AG04449 (cell line): ENCODE measurements around the gene MARS1.
A peak's percentile ranks its signal among the peaks of the same experiment; 100 is the strongest.
"Not testable (repeated sequence)": the region's sequence is repeated elsewhere in the genome, so short reads cannot be mapped to it uniquely, and the experiment has no call there.

Experiments
- CTCF ChIA-PET: fragments of 350-600 bp; formaldehyde crosslinking; extraction: SDS; loops from one replicate; lab custom pipeline; 2021; ENCODE audit warnings: antibody characterized with exemption; lab: Yijun Ruan, JAX
- POLR2A ChIA-PET: fragments of 400-600, 350-600 bp; formaldehyde crosslinking; extraction: SDS; loops from one replicate; lab custom pipeline; 2020; ENCODE audit warnings: antibody characterized with exemption, inconsistent platforms; lab: Yijun Ruan, JAX
- DNase-seq: peaks from one replicate; pipeline ENCODE4 v3.0.0-alpha.2; 2010; ENCODE audit warnings: low read depth, low spot score
- H3K4me3 ChIP-seq: 2 replicates; pipeline ENCODE4 v1.5.1; 2011; ENCODE audit warnings: low read depth, mild to moderate bottlenecking, control low read depth, low read length
- CTCF ChIP-seq: IDR thresholded peaks from one replicate; pipeline ENCODE4 v1.5.1; 2011; ENCODE audit warnings: mild to moderate bottlenecking, moderate library complexity, low read length, control low read depth, inconsistent platforms; ENCODE audit not compliant: insufficient read depth; ENCODE audit errors: missing control alignments

Gene MARS1

GRCh38 chr12:57514720-57515407 lies 27.0 kb downstream of the MARS1 start:
- DNase-seq = no peak
- ChIA-PET CTCF (interaction anchor here (1.1 to 2.1 kb wide), 3 partner anchors 14 to 55 kb away, joined by 3 to 7 read pairs (median 4); partner anchors contain the start of gene GLI1), POLR2A (interaction anchor here (0.8 to 1.6 kb wide), 4 partner anchors 10 to 56 kb away, joined by 3 to 5 read pairs (median 4); no protein-coding TSS in a partner anchor)
- no peak overlapping the region for H3K4me3 ChIP-seq
- no peak for TF ChIP-seq CTCF

GRCh38 chr12:57515408-57515933 lies 27.6 kb downstream of the MARS1 start:
- DNase-seq = no peak
- CTCF ChIA-PET = interaction anchor here (1.1 to 2.1 kb wide), 5 partner anchors 14 to 117 kb away, joined by 3 to 7 read pairs (median 4); partner anchors contain the start of genes B4GALNT1 and GLI1
- no peak overlapping the region for H3K4me3 ChIP-seq
- no peak for TF ChIP-seq CTCF
- POLR2A ChIA-PET = interaction anchor here (1.1 to 1.6 kb wide), 2 partner anchors 11 to 57 kb away, joined by 3 to 5 read pairs; no protein-coding TSS in a partner anchor

GRCh38 chr12:57515934-57516541 lies 28.2 kb downstream of the MARS1 start:
- no peak for DNase-seq
- CTCF ChIA-PET = interaction anchor here (1.1 to 2.1 kb wide), 5 partner anchors 18 to 274 kb away, joined by 3 to 7 read pairs (median 4); partner anchors contain the start of genes B4GALNT1 and GLI1

GRCh38 chr12:57516617-57517153 lies 28.8 kb downstream of the MARS1 start:
- H3K4me3 ChIP-seq = no peak overlapping the region
- TF ChIP-seq CTCF = no peak
- DNase-seq = no peak
- ChIA-PET CTCF (interaction anchor here (0.7 to 2.1 kb wide), 8 partner anchors 12 to 274 kb away, joined by 3 to 7 read pairs (median 4); partner anchors contain the start of genes B4GALNT1 and GLI1), POLR2A (interaction anchor here (1.5 to 2.0 kb wide), 3 partner anchors 10 to 58 kb away, joined by 4 to 10 read pairs (median 5); partner anchors contain the start of gene GLI1)

More at GRCh38 chr12:57515934-57516541, 28.2 kb downstream of the MARS1 start:
- H3K4me3 ChIP-seq = no peak overlapping the region
- no peak for TF ChIP-seq CTCF
- POLR2A ChIA-PET = interaction anchor here (1.1 to 1.6 kb wide), 2 partner anchors 11 to 57 kb away, joined by 3 to 5 read pairs; no protein-coding TSS in a partner anchor

GRCh38 chr12:57517187-57517586 lies 29.3 kb downstream of the MARS1 start:
- ChIA-PET POLR2A (interaction anchor here (1.5 to 2.0 kb wide), 2 partner anchors 11 to 58 kb away, joined by 4 to 10 read pairs; partner anchors contain the start of gene GLI1), CTCF (interaction anchor here (0.7 to 2.0 kb wide), 9 partner anchors 12 to 275 kb away, joined by 3 to 6 read pairs (median 4); partner anchors contain the start of gene B4GALNT1)
- TF ChIP-seq CTCF = no peak
- no peak for DNase-seq
- peak overlapping the region; percentile 32 for H3K4me3 ChIP-seq

- POLR2A ChIA-PET = interaction anchor here (0.5 to 2.0 kb wide), 6 partner anchors 8 to 217 kb away, joined by 3 to 10 read pairs (median 4); partner anchors contain the start of genes GLI1 and MARS1
- peak overlapping the region; percentile 100 for H3K4me3 ChIP-seq
- DNase-seq = not testable (repeated sequence)
- CTCF ChIA-PET = interaction anchor here (0.8 to 2.0 kb wide), 7 partner anchors 13 to 115 kb away, joined by 3 to 6 read pairs (median 4); partner anchors contain the start of gene B4GALNT1
These were observed 29.9 kb downstream of the MARS1 start for GRCh38 chr12:57517718-57518117.
